Stimulated activated CD4-positive, alpha-beta T cell treated with anti-CD3 and anti-CD28 coated beads, Interleukin-12 subunit alpha, Interleukin-12 subunit beta, amount 100 ng/mL, for 4 hours (primary cell): ENCODE data around the gene FBXO39.
A peak's percentile ranks its signal among the peaks of the same experiment; 100 is the strongest.
"Not testable (repeated sequence)": the region's sequence is repeated elsewhere in the genome, so short reads cannot be mapped to it uniquely, and the experiment has no call there.

Source experiments
- DNase-seq: peaks from one replicate; pipeline ENCODE4 v3.0.0-alpha.2; 2020

FBXO39 gene

GRCh38 chr17:6775871-6776405, at the start of gene FBXO39:
Gene FBXO39 (plus strand): TSS chr17:6776215. CDS start chr17:6779869, 3,654 bp downstream.
- DNase-seq = no peak

- DNase-seq = no peak
These were observed 46.5 kb upstream of the FBXO39 start for GRCh38 chr17:6729531-6729930.

GRCh38 chr17:6746665-6747064, 29.4 kb upstream of the FBXO39 start:
- DNase-seq = not testable (repeated sequence)

- no peak for DNase-seq
These were observed 27.4 kb upstream of the FBXO39 start for GRCh38 chr17:6748617-6749016.

GRCh38 chr17:6749519-6749918, 26.5 kb upstream of the FBXO39 start:
- no peak for DNase-seq

- DNase-seq = no peak
These were observed 23.7 kb upstream of the FBXO39 start for GRCh38 chr17:6752068-6752909.

- DNase-seq = peak; percentile 30
These were observed 23.0 kb upstream of the FBXO39 start for GRCh38 chr17:6753006-6753445.

GRCh38 chr17:6753546-6753945, 22.5 kb upstream of the FBXO39 start:
- no peak for DNase-seq

- no peak for DNase-seq
These were observed 20.7 kb upstream of the FBXO39 start for GRCh38 chr17:6755281-6755680.

- no peak for DNase-seq
These were observed 20.3 kb upstream of the FBXO39 start, which contains the start of gene XAF1 for GRCh38 chr17:6755731-6756184. Gene XAF1 (plus strand): TSS chr17:6756046. CDS start chr17:6756079, 33 bp downstream.

- no peak for DNase-seq
These were observed 19.5 kb upstream of the FBXO39 start for GRCh38 chr17:6756425-6757031.

- DNase-seq = no peak
These were observed 18.3 kb upstream of the FBXO39 start for GRCh38 chr17:6757747-6758146.

GRCh38 chr17:6761779-6762178, 14.2 kb upstream of the FBXO39 start:
- no peak for DNase-seq

GRCh38 chr17:6768447-6768846, 7.6 kb upstream of the FBXO39 start:
- DNase-seq = no peak

- no peak for DNase-seq
These were observed 4.0 kb upstream of the FBXO39 start for GRCh38 chr17:6772016-6772415.

GRCh38 chr17:6774906-6775305, 1.1 kb upstream of the FBXO39 start:
- DNase-seq = not testable (repeated sequence)

GRCh38 chr17:6779411-6779810, 3.4 kb downstream of the FBXO39 start:
- DNase-seq = no peak

GRCh38 chr17:6780001-6780400, 4.0 kb downstream of the FBXO39 start:
- DNase-seq = no peak

GRCh38 chr17:6780886-6781285, 4.9 kb downstream of the FBXO39 start:
- no peak for DNase-seq

- no peak for DNase-seq
These were observed 6.2 kb downstream of the FBXO39 start for GRCh38 chr17:6782244-6782643.

- no peak for DNase-seq
These were observed 10.6 kb downstream of the FBXO39 start for GRCh38 chr17:6786618-6787017.

GRCh38 chr17:6787081-6787693, 11.2 kb downstream of the FBXO39 start:
- no peak for DNase-seq

- no peak for DNase-seq
These were observed 13.1 kb downstream of the FBXO39 start for GRCh38 chr17:6789146-6789545.
